Activated T-cell treated with anti-CD3 and anti-CD28 coated beads, Interleukin-2, amount 50 U/mL, for 1 hour (primary cell): ENCODE measurements around the gene PRH2.

Source experiments
- DNase-seq: peaks from one replicate; pipeline ENCODE4 v3.0.0-alpha.2; 2020

The PRH2 gene

DNA sequence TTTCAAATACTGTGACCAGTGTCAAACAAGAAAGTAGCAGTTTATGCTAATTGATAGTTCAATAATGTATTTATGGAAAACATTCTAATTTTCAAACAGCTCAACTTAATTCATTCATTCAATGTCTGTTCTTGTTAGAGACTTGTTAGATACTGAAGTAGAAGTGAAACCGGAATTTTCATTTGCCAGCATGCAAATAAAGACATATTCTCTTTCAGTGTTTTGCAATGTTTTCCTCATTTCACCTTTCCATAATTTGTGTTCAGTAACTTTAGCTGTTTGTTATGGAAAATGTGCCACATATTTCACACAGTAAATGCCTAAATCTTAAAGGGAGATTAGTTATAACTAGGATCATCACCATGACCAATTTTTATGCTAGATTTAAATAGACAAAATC, 36.4 kb downstream of the PRH2 start:
- no peak for DNase-seq

DNA sequence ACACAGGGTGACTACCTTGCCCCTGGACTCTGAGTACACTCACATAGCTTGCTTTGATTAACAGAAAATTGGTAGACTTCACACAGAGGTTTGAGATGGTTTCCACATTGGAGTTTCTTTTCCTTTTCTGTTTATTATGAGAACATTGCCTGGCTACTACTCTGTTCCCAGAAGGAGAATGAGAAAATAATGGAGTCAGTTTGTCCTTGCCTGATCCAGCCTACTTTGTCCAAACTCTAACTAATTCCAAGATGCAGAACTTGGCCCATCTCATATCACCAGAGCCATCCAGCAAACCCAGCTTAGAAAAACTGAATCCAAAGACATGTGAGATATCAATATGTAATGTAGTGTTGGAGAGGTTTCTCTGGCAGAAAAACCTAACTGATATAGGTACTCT, 37.3 kb downstream of the PRH2 start:
- DNase-seq, result no peak

- no peak for DNase-seq
Measured at GRCh38 chr12:10967409-10967808, 38.4 kb downstream of the PRH2 start.

DNA sequence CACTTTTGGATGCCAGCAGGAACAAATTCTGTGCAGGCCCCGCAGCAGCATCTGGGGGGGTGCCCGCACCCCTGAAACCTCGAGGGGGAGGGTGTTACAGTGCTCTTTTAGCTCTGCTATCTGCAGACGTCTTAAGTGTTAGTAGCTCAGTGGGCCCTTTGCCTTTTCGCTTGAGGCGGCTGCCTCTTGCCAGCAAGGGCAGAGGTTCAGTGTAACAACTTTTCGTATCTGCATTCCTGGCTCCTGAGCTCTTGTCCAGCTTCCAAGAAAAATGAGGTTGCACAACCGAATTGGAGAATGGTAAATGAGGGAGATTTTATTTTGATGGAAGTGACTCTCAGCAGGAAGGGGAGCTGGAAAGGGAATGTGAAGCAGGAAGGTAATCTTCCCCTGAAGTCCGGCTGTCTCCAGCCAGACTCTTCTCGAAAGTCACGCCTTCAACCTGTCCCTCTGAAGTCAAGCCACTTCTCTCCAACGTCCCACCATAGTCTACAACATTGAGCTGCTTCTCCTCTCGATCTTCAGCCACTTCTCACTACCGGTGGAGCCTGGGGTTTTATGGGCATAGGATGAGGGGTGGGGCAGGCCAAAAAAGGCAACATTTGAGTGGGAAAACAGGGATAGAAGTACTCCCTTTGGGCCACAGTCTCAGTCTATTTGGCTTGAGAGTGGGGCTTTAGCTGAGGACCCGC, 39.9 kb downstream of the PRH2 start:
- no peak for DNase-seq

GRCh38 chr12:10974965-10975364, 45.9 kb downstream of the PRH2 start:
- DNase-seq, result no peak

DNA sequence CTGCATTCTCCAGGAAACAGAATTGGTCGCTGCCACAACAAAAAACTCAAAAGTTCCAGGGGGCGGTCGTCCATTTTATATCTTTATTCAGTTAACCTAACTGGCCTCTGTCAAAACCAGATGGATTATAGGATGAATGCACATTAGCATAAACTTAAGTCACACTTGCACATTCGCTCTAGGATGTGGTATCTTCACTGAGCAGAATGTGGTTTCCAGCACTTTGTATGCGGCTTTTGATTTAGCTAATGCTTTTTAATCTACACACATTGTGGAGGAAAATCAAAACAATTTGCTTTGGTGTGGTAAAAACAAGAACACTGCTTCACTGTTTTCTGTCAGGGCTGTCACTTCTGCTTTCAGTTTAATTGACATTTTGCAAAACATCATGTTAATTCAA, 53.2 kb downstream of the PRH2 start:
- DNase-seq, result no peak
